Stimulated activated CD4-positive, alpha-beta T cell treated with anti-CD3 and anti-CD28 coated beads, Interleukin-1b, Interleukin-23, amount 100 ng/mL, for 1 hour (primary cell): Measurements from ENCODE around the gene GPATCH4.
A peak's percentile ranks its signal among the peaks of the same experiment; 100 is the strongest.
"Not testable (repeated sequence)": the region's sequence is repeated elsewhere in the genome, so short reads cannot be mapped to it uniquely, and the experiment has no call there.

Experiments
- DNase-seq, 2 donors: peaks; one replicate each; pipeline ENCODE4 v3.0.0-alpha.2; 2020; ENCODE audit warnings: low read depth in 2 of 2

GPATCH4 gene

GRCh38 chr1:156598125-156598524, 3.2 kb downstream of the GPATCH4 start:
- DNase-seq, result no peak

DNA sequence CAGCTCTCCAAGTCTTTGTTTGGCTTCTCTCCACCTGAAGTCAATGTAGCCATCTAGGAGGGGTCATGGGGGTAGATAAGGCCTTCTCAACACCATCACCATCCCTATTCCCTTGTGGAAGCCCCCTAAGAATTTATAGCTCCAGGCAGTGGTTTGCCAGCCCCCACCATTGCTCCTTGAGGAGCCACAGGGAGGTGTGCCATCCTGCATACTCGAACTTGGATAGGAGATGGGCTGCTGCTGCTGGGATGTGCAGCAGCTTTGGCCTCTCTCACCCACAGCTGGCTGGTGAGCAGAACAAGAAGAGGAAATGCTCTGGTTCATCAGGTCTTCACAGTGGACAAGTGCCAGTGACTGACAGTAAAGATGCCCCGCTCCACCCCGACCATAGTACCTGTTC, 4.9 kb downstream of the GPATCH4 start:
- DNase-seq, result no peak

GRCh38 chr1:156595016-156595415, 6.3 kb downstream of the GPATCH4 start:
- no peak for DNase-seq

DNA sequence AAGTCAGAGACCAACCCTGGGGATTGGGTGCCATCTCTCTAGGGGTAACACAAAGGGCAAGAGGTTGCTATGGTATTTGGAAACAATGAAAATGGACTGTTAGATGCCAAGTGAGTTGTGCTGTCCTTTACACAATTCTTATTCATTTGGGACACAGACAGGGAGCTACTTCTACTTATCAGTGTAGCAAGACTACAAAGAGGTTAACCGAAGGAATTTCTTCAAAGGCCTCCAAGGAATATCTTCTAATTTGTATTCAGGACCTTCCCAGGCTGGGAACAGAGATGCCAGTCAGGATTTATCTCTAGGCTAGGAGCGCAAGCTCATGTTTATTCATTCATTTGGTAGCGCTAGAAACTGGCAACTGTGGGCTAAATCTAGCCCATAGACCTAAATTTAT, 7.1 kb downstream of the GPATCH4 start:
- DNase-seq, result no peak

GRCh38 chr1:156593661-156593989, 7.7 kb downstream of the GPATCH4 start:
- no peak for DNase-seq

- DNase-seq, result no peak
These were observed 8.2 kb downstream of the GPATCH4 start for GRCh38 chr1:156592910-156593660.

GRCh38 chr1:156592158-156592909, 8.9 kb downstream of the GPATCH4 start:
- no peak for DNase-seq

GRCh38 chr1:156591432-156592157, 9.7 kb downstream of the GPATCH4 start, which contains the start of gene NAXE:
Gene NAXE (plus strand): TSS chr1:156591776. CDS start chr1:156591805, 29 bp downstream.
- DNase-seq, result peak in 1 of 2 donors; percentile 50

DNA sequence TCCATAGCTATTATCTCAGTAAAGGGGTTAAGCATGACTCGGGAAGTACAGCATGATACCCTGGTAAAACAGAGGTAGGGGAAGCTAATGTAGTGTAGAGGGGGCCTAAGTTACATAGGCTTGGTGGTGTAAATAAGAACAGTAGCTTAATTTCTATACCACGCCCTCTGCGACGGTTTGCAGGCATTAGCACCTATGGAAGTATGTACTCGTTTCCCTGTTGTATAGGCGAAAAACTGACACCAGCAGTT, 10.2 kb downstream of the GPATCH4 start:
- DNase-seq, result no peak

DNA sequence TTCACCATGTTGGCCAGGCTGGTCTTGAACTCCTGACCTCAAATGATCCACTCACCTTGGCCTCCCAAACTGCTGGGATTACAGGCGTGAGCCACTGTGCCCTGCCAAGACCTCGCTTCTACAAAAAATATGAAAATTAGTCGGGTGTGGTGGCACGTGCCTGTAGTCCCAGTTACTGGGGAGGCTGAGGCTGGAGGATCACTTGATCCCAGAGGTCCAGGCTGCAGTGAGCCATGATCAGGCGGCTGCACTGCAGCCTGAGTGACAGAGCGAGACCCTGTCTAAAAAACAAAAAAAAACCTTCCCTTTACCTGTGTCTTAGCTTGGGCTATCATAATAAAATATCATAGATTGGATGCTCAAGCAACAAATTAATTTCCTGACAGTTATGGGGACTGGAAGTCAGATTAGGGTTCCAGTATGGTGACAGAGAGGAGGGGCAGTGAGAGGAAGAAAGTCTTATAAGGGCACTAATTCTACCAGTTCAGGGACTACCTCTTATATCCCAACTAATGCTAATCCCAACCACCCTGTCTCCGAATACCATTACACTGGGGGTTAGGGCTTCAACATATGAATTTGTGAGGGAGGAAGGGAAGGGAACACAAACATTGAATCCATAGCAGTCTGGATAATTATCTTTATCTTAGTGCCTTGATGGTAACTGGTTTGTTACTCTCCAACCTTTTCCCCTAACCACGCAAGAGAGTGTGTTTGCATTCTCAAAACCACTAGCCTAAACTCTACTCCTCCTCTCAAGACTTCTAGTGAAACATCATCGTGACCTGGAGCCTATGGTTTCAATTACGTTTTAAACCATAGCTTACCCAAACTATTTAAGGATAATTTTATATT, 10.7 kb downstream of the GPATCH4 start:
- DNase-seq, result no peak

DNA sequence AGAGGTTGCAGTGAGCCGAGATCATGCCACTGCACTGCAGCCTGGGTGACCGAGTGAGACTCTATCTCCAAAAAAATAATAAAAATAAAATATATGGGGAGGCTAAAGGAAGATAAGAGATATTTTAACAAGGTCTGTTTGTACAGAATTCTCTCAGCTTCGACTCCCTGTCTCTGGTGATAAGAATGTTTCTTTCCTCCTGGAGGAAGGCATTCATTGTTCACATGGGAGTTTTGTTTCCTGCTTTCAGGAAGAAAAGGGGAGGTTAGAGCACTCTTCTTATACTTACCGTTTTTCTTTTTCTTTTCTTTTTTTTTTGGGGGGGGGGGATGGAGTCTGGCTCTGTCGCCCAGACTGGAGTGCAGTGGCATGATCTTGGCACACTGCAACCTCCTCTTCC, 11.7 kb downstream of the GPATCH4 start:
- DNase-seq, result no peak

DNA sequence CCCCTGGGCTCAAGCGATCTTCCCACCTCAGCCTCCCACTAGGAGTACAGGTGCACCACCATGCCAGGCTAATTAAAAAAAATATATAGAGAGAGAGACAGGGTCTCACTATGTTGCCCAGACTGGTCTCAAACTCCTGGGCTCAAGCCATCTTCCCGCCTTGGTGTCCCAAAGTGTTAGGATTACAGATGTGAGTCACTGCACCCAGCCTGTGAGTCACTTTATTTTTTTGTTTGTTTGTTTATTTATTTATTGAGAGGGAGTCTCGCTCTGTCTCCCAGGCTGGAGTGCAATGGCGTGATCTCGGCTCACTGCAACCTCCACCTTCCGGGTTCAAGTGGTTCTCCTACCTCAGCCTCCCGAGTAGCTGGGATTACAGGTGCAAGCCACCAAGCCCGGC, 13.4 kb downstream of the GPATCH4 start:
- DNase-seq, result not testable (repeated sequence)

DNA sequence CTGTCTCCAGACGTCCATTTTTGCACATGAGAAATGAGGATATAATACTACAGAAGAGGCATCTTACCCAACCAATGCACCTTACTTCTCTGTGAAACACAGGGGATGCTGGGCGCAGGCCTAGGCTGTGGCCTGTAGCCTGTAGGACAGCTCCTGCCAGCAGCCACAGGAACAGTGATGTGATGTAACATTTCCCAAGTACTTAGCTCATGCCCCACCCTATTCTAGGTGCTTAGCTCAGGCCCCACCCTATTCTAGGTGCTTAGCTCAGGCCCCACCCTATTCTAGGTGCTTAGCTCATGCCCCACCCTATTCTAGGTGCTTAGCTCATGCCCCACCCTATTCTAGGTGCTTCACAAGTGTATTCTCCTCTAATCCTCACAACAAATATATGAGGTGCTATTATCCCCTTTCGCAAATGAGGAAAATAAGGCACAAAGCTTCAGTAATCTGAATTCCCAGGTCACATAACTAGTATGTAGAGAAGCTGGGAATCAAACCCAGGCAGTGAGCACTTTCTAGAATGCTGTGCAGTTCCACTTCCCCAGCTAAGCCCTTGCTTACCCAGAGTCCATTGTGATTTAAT, 14.3 kb downstream of the GPATCH4 start:
- no peak for DNase-seq

DNA sequence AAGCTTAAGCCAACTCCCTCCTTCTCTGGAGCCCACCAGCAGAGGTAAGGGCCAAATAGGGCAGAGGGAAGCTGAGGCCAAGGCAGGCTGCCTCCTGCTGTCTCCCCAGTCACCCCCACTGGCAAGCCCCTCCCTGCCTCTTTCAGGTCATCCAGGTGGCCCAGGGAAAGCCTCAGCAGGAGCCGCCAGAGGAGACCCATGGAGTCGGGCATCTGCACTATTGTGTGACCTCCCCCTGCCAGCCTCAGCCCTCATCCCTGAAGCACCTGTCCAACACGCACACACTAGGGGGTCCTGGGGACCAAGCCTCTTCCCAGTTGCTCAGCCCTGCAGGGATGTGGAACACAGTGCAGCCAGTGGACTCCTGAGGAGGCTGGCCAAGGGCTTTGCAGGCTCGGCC, 15.0 kb downstream of the GPATCH4 start:
- no peak for DNase-seq

DNA sequence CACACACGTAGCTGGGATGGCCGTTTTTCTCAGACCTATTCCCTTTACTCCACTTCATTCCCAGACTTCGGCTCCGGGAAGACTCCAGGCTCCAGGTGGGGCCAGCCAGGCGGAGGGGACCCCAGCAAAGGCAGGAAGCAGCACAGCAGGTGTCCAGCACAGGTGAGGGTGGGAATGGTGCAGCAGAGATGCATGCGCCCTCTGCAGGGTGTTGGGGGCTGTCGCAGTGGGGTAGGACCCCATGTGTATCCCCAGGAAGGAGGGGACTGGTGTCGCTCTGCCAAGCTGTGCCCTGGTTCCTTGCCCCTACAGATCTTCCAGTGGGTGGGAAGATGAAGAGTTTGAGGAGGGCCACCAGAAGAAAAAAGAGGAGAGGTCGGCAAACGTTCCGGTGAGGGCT, 16.5 kb downstream of the GPATCH4 start:
- DNase-seq, result no peak

GRCh38 chr1:156583821-156584622, 17.3 kb downstream of the GPATCH4 start:
- DNase-seq, result peak; percentile 31 to 60

DNA sequence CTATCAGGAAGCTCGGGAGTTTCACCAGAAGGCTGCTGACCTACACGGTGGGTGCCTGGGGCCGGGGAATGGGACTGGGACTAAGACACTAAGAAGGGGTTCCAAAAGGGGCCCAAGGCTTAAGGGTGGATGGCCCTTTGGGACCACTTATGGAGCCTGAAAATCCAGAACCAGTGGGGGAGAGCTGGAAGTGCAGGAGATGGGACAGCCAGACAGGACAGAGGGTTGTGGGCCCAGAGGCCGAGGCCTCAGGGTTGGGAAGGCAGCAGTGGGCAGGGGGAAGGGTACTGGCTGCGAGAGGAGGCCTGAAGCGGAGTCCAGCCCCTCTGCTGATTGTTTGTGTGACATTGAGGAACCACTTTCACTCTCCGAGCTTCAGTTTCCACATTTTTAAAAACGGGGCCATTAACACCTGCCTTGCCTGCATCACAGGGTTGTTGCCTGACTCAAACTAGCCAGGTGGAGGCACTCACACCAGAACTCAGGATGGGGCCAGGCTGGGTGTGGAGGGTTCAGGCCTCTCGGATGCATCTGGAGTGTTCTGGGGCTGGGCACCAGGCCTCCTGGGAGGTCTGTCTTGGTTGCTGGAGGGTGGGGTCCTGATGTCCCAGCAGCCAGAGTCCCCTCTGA, 18.8 kb downstream of the GPATCH4 start:
- no peak for DNase-seq

DNA sequence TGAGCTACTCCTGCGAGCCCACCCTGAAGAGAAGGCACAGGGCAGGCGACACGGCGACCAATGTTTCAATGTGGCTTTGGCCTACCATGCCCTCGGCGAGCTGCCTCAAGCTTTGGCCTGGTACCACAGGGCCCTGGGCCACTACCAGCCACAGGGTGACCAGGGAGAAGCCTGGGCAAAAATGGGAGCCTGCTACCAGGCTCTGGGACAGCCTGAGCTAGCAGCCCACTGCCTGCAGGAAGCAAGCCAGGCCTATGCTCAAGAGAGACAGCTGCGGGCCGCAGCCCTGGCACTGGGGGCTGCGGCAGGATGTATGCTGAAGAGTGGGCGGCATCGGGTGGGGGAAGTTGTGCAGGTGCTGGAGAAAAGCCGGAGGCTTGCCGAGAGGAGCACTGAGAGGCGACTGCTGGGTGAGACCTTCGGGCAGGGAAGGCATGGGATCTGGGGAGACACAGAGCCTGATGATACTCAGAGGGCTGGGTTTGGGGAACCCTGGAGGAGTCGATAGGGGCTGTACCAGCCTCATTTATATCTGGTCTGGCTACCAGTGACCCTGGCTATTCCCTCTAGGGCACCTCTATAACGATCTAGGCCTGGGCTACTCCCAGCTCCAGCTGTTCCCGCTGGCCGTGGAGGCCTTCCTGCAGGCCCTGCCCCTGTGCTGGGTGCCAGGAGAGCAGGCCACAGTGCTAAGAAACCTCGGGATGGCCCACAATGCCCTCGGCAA, 19.5 kb downstream of the GPATCH4 start:
- no peak for DNase-seq

DNA sequence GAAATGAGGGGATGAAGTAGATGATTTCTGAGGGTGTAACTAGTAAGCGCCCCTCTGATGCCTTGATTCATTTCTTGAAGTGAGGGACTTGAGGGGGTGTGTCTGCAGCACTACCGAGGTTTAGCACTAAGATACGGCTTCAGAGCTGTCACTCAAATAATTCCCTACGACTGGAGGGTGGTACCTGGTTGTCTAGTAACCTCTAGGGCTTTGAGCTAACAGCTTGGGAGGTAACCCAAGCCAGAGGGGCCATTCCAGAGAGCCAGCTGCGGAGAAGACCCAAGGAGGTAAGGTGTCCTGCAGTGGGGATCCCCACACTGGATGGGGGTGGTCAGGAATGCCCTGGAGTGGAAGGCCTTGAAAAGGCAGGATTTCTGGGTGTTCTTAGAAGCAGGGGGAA, 21.8 kb downstream of the GPATCH4 start, which contains the start of gene TTC24:
Gene TTC24, plus strand, starts transcription at position 252 of the 400 bp plus-strand sequence. CDS start 1,642 bp downstream, outside the sequence.
- DNase-seq, result no peak
